ENCODE data around the gene BCL7C. TPM values are rescaled to one million over a fixed set of nuclear protein-coding genes. Genes with fewer than 3 reads are reported as not detected.

Gene BCL7C
- total and polyA plus RNA-seq, 8 donors: 25.8 to 50.5 (median 42.9) TPM

DNA sequence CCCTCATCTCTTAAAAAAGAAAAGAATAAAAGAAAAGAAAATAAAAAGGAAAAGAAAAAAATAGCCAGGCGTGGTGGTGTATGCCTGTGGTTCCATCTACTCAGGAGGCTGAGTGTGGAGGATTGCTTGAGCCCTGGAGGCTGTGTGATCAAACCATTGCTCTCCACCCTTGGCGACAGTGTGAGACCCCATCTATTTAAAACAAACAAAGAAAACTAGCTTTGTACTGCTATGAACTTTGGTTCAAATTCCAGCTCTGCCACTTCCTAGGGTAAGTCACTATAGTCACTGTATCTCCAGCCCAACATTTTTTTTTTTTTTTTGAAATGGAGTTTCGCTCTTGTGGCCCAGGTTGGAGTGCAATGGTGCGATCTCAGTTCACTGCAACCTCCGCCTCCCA is 6.7 kb upstream of the BCL7C start:
- ATAC-seq (no peak), DNase-seq (no peak)
- Histone ChIP-seq H3K4me3 (no peak overlapping the region), H3K9me3 (no peaks in the 10 kb centered on the region), H3K27me3 (no peaks in the 10 kb centered on the region), H3K36me3 (no peaks in the 10 kb centered on the region), H3K27ac (no peak overlapping the region), H3K4me1 (peaks cover 21 to 53% of the 10 kb centered on the region in 2 donors)
- TF ChIP-seq, protein P1, sequence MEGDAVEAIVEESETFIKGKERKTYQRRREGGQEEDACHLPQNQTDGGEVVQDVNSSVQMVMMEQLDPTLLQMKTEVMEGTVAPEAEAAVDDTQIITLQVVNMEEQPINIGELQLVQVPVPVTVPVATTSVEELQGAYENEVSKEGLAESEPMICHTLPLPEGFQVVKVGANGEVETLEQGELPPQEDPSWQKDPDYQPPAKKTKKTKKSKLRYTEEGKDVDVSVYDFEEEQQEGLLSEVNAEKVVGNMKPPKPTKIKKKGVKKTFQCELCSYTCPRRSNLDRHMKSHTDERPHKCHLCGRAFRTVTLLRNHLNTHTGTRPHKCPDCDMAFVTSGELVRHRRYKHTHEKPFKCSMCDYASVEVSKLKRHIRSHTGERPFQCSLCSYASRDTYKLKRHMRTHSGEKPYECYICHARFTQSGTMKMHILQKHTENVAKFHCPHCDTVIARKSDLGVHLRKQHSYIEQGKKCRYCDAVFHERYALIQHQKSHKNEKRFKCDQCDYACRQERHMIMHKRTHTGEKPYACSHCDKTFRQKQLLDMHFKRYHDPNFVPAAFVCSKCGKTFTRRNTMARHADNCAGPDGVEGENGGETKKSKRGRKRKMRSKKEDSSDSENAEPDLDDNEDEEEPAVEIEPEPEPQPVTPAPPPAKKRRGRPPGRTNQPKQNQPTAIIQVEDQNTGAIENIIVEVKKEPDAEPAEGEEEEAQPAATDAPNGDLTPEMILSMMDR (IDR thresholded peaks at IDR 0.05): no peak
- intact Hi-C loops (cut with DNase I): loop anchor here in 1 of 2 donors (5.0 kb wide), 1 partner anchor 53 kb away; no protein-coding TSS in a partner anchor

DNA sequence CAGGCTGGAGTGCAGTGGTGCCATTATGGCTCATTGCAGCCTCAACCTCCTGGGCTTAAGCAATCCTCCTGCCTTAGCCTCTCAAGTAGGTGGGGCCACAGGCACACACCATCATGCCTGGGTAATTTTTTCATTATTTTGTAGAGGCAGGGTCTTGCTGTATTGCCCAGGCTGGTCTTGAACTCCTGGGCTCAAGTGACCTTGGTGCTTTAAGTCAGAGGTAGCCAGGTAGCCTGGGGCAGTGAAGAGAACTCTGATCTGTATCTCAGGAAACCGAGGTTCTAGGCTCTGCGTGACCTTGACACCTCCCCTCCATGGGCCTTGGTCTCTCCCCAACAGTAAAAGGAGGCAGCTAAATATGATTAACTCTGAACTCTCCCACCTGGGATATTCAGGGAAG is 5.9 kb upstream of the BCL7C start:
- ATAC-seq (no peak), DNase-seq (no peak)
- no peak overlapping the region for H3K4me3 ChIP-seq
- TF ChIP-seq, protein P1 (IDR thresholded peaks at IDR 0.05): no peak
- H3K9me3 ChIP-seq: no peaks in the 10 kb centered on the region
- peaks cover 27 to 60% of the 10 kb centered on the region in 2 donors for H3K4me1 ChIP-seq
- intact Hi-C loops (cut with DNase I): loop anchor here in 1 of 2 donors (5.0 kb wide), 1 partner anchor 52 kb away; no protein-coding TSS in a partner anchor
- H3K27ac ChIP-seq: no peak overlapping the region
- H3K36me3 ChIP-seq: no peaks in the 10 kb centered on the region
- H3K27me3 ChIP-seq: no peaks in the 10 kb centered on the region

- TF ChIP-seq, protein P1 (IDR thresholded peaks at IDR 0.05): no peak
- peaks cover 30 to 58% of the 10 kb centered on the region in 2 donors for H3K4me1 ChIP-seq
- H3K4me3 ChIP-seq: peak overlapping the region; percentile 47 to 55
- peak overlapping the region; percentile 93 to 98 for H3K27ac ChIP-seq
- ATAC-seq: peak; percentile 76
- no peaks in the 10 kb centered on the region for H3K27me3 ChIP-seq
- H3K36me3 ChIP-seq: no peaks in the 10 kb centered on the region
- DNase-seq: peak; percentile 87 to 97 (median 93)
- H3K9me3 ChIP-seq: no peaks in the 10 kb centered on the region
- intact Hi-C loops (cut with DNase I): no loop called here
Observed at GRCh38 chr16:30896889-30897733, 3.2 kb upstream of the BCL7C start.

DNA sequence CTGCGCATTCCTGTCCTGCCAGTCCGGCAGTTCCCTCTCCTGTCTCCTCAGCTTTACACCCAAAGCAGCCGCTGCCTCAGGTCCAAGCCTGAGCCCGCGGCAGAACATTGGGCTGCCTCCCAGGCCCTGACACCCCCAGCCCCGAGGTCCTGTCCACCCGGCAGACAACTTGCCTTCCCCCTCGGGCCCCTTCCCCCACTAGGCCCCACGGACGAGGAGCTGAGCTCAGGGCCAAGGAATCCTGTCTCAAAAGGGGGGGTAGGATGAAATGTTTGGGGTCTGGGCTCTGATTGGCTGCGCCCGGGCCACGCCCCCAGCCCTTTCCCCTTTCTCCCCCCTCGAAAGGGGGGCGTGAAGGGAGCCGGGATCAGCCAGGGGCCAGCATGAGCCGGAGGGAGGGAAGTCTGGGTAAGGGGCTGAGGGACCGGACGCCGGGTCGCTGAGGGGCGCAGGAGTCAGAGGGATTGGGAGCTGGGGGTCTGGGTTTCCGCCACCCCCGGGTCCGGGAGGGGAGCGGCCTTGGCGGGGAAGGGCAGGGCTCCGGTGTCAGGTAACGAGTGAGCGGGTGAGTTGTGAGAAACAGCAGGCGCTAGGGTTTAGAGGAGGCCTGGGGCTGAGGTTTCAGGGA is 2.5 kb upstream of the BCL7C start, which contains the start of gene CTF1:
Gene CTF1 (plus strand): TSS at position 354 of the 628 bp plus-strand sequence. CDS start 30 bp downstream, at position 384.
- Histone ChIP-seq H3K27me3 (no peaks in the 10 kb centered on the region), H3K36me3 (peaks cover 0 to 2% of the 10 kb centered on the region in 2 donors), H3K27ac (peak within 1 kb of the TSS; percentile 93 to 98), H3K4me3 (peak within 1 kb of the TSS; percentile 47 to 55), H3K9me3 (no peaks in the 10 kb centered on the region), H3K4me1 (peaks cover 26 to 52% of the 10 kb centered on the region in 2 donors)
- DNase-seq: peak; percentile 79 to 94 (median 89)
- intact Hi-C loops (cut with DNase I): no loop called here
- peak; percentile 78 for ATAC-seq
- TF ChIP-seq, protein P1 (IDR thresholded peaks at IDR 0.05): no peak

All from left lung (tissue), 10 donors.